K562 (cell line): Measurements from ENCODE around the gene EPB41L4A. TPM values are rescaled to one million over a fixed set of nuclear protein-coding genes. Genes with fewer than 3 reads are reported as not detected.

Experiments used
- ATAC-seq: fragments of 200-7000 bp; cut with Tn5 transposase; 3 replicates; pipeline ENCODE4 v1.9.1; 2020; ENCODE audit warnings: moderate library complexity
- BruUV-seq: library from RNA; stranded (reverse); fragments of 400-500 nt; replicated peaks from 2 replicates; lab custom pipeline; 2021; lab: Mats Ljungman, UMichigan
- CTCF ChIA-PET: fragments of 300-600 bp; formaldehyde crosslinking; extraction: SDS; loops from one replicate; lab custom pipeline; 2021; ENCODE audit warnings: low intra/inter-chr PET ratio; lab: Yijun Ruan, JAX
- POLR2A ChIA-PET: fragments of 300-600, 350-650 bp; sonication (Branson Sonifier 250); formaldehyde crosslinking; extraction: SDS; loops from one replicate; lab custom pipeline; 2021; ENCODE audit warnings: antibody characterized with exemption, inconsistent platforms; lab: Yijun Ruan, JAX
- DNase-seq, 4 experiments: peaks; one replicate each; pipeline versions ENCODE4 v3.0.0 to v3.0.0-alpha.2; 2011 to 2018; ENCODE audit warnings: low spot score in 3 of 4, mixed read lengths in 3 of 4; ENCODE audit errors: extremely low read depth in 1 of 4
- FAIRE-seq: peaks from 2 replicates; lab custom pipeline; 2011; peaks lifted over from hg19 to GRCh38; lab: Jason Lieb, UNC
- H2AFZ ChIP-seq: 2 replicates; pipeline ENCODE4 v1.6.0; 2011; ENCODE audit warnings: low read depth, low read length, control low read depth, inconsistent platforms
- H3K27ac ChIP-seq: fragments of 200-600 bp; 3 replicates; pipeline ENCODE4 v1.8.0; 2011; ENCODE audit warnings: low read depth, mild to moderate bottlenecking, control low read depth, inconsistent platforms, low read length, moderate library complexity, mixed read lengths; ENCODE audit errors: extremely low read depth
- H3K27me3 ChIP-seq, 2 experiments: fragments of 300-600 bp in 1 of 2; 2 replicates in 1 of 2; 3 replicates in 1 of 2; pipeline versions ENCODE4 v1.6.0 to v1.8.0; 2011; ENCODE audit warnings: inconsistent platforms in 2 of 2, low read length in 2 of 2, mild to moderate bottlenecking in 1 of 2, mixed read lengths in 1 of 2, moderate library complexity in 1 of 2; ENCODE audit not compliant: control insufficient read depth in 2 of 2, insufficient read depth in 2 of 2
- H3K36me3 ChIP-seq: fragments of 300-600 bp; 3 replicates; pipeline ENCODE4 v1.8.0; 2011; ENCODE audit warnings: mild to moderate bottlenecking, low read length, inconsistent platforms; ENCODE audit not compliant: control insufficient read depth, insufficient read depth
- H3K4me1 ChIP-seq, 2 experiments: fragments of 200-600 bp in 1 of 2; replicated peaks in 1 of 2; 2 replicates in 1 of 2; 3 replicates in 1 of 2; pipeline versions ENCODE4 v1.5.1 to v1.8.0; 2011; ENCODE audit warnings: inconsistent platforms in 2 of 2, low read length in 2 of 2, mild to moderate bottlenecking in 1 of 2, mixed read lengths in 1 of 2, moderate library complexity in 1 of 2; ENCODE audit not compliant: control insufficient read depth in 2 of 2, insufficient read depth in 2 of 2
- H3K4me2 ChIP-seq: 2 replicates; pipeline ENCODE4 v1.6.1; 2011; ENCODE audit warnings: low read length, control low read depth, inconsistent platforms, mixed read lengths; ENCODE audit not compliant: insufficient read depth
- H3K4me3 ChIP-seq: fragments of 200-600 bp; sonication (generic), shearing (Covaris generic); 2 replicates; pipeline ENCODE4 v1.5.1; 2016; ENCODE audit warnings: control low read depth, inconsistent platforms
- H3K79me2 ChIP-seq: fragments of 200-600 bp; 3 replicates; pipeline ENCODE4 v1.8.0; 2011; ENCODE audit warnings: low read length, inconsistent platforms; ENCODE audit not compliant: control insufficient read depth, insufficient read depth
- H3K9ac ChIP-seq, 2 experiments: 2 replicates each; pipeline versions ENCODE4 v1.6.0 to v1.6.1; 2011; ENCODE audit warnings: low read depth in 2 of 2, low read length in 2 of 2, control low read depth in 1 of 2, inconsistent platforms in 1 of 2, mild to moderate bottlenecking in 1 of 2, mixed read lengths in 1 of 2; ENCODE audit not compliant: insufficient read depth in 1 of 2
- H3K9me1 ChIP-seq: one replicate; pipeline ENCODE4 v1.6.0; 2011; ENCODE audit warnings: inconsistent platforms, mild to moderate bottlenecking, low read length, moderate library complexity; ENCODE audit not compliant: control insufficient read depth, insufficient read depth
- H3K9me3 ChIP-seq: replicated peaks from 2 replicates; pipeline ENCODE4 v1.5.1; 2011; ENCODE audit warnings: low read depth, low read length, inconsistent platforms; ENCODE audit not compliant: control insufficient read depth, insufficient read depth
- H4K20me1 ChIP-seq: replicated peaks from 2 replicates; pipeline ENCODE4 v1.6.1; 2011; ENCODE audit warnings: low read length, inconsistent platforms, mixed read lengths; ENCODE audit not compliant: control insufficient read depth, insufficient read depth
- DPF2 ChIP-seq: fragments of 450-650 bp; IDR thresholded peaks from 2 replicates; pipeline ENCODE4 v1.6.1; 2016
- EGR1 ChIP-seq: fragments of 450-650 bp; conservative IDR thresholded peaks from 2 replicates; pipeline ENCODE4 v1.6.1; 2017; ENCODE audit warnings: mild to moderate bottlenecking
- ETV5 ChIP-seq: sonication (generic); formaldehyde crosslinking; IDR thresholded peaks from 2 replicates; pipeline ENCODE4 v1.4.0; 2020; ENCODE audit warnings: low read depth, mild to moderate bottlenecking, missing genetic modification reagents
- MYBL2 ChIP-seq, 2 experiments: fragments of 450-650 bp in 1 of 2; sonication (generic) in 1 of 2; formaldehyde crosslinking in 1 of 2; IDR thresholded peaks; 2 replicates each; pipeline versions ENCODE4 v1.6.1 to v1.8.1; 2017 to 2022; ENCODE audit warnings: borderline replicate concordance in 1 of 2, inconsistent platforms in 1 of 2, low read depth in 1 of 2, mild to moderate bottlenecking in 1 of 2, missing genetic modification reagents in 1 of 2, moderate library complexity in 1 of 2
- OTX1 ChIP-seq: fragments of 450-650 bp; formaldehyde crosslinking; IDR thresholded peaks from 2 replicates; pipeline ENCODE4 v1.4.0; 2022; ENCODE audit warnings: mild to moderate bottlenecking
- VEZF1 ChIP-seq: fragments of 200-800 bp; sonication (Bioruptor generic); IDR thresholded peaks from 2 replicates; pipeline ENCODE4 v1.6.1; 2017; ENCODE audit warnings: missing genetic modification characterization, missing compliant biosample characterization
- ZNF639 ChIP-seq, 2 experiments: fragments of 200-800 bp in 1 of 2; sonication (Bioruptor generic) in 1 of 2; sonication (generic) in 1 of 2; formaldehyde crosslinking in 1 of 2; IDR thresholded peaks in 1 of 2; conservative IDR thresholded peaks in 1 of 2; 2 replicates each; pipeline versions ENCODE4 v1.5.0 to v1.6.1; 2016 to 2020; ENCODE audit warnings: missing compliant biosample characterization in 1 of 2, missing genetic modification characterization in 1 of 2, missing genetic modification reagents in 1 of 2
- ZNF778 ChIP-seq: fragments of 450-650 bp; formaldehyde crosslinking; IDR thresholded peaks from 2 replicates; pipeline ENCODE4 v1.4.0; 2020; ENCODE audit warnings: mild to moderate bottlenecking, moderate library complexity
- WGBS: fragments of 100-300 bp; shearing (Covaris generic); methylation state at CpG from one replicate; pipeline ENCODE4 v1.1.6; 2016; ENCODE audit warnings: low coverage, mixed read lengths; ENCODE audit not compliant: insufficient coverage; ENCODE audit errors: missing lambda C conversion rate; 5-methylcytosine and 5-hydroxymethylcytosine counted together
- in situ Hi-C: fragments of 300-500 bp; cut with MboI; formaldehyde crosslinking; loops from 4 replicates; pipeline ENCODE4 v1.15.0; 2018; ENCODE audit warnings: inconsistent platforms, mixed read lengths
- intact Hi-C: fragments of 100-400 bp; cut with micrococcal nuclease; formaldehyde crosslinking; loops from 2 replicates; pipeline ENCODE4 v1.14.2; 2022
- polyA plus RNA-seq, 8 experiments: library from polyadenylated mRNA; depleted of rRNA in 4 of 8; stranded (reverse) in 5 of 8; unstranded in 3 of 8; fragments of >200 nt; fragmentation: Nextera tagmentation in 2 of 8; fragmentation: Illumina TruSeq in 1 of 8; extraction: Ambion mirVana in 2 of 8; extraction: Trizol in 1 of 8; gene quantifications; 2 replicates each; pipeline versions ENCODE4 v1.2.1 to v1.2.3, GENCODE V29; 2011 to 2014; ENCODE audit warnings: inconsistent platforms in 1 of 8, missing spikeins in 1 of 8
- total RNA-seq, 7 experiments: library from RNA; depleted of rRNA in 6 of 7; stranded (reverse); fragments of >200 nt in 6 of 7; fragmentation: Illumina TruSeq in 2 of 7; extraction: Trizol in 2 of 7; gene quantifications; 2 replicates each; pipeline versions ENCODE4 v1.2.1 to v1.2.3, GENCODE V29; 2011 to 2021; ENCODE audit warnings: low replicate concordance in 1 of 7
- TF ChIP-seq, protein P1 (sequence below): sonication (generic); formaldehyde crosslinking; IDR thresholded peaks from 2 replicates; pipeline ENCODE4 v1.8.1; 2022; ENCODE audit warnings: missing genetic modification reagents
- TF ChIP-seq, protein P2 (sequence below): fragments of 250-450 bp; sonication (Bioruptor Pico); IDR thresholded peaks from 2 replicates; pipeline ENCODE4 v1.9.0; 2021; ENCODE audit warnings: mild to moderate bottlenecking

The EPB41L4A gene
- total and polyA plus RNA-seq, 9 of the 15 experiments (the other 6 are each of a cell fraction or from before 2014, with no cell fraction given) = 0.04 to 0.35 (median 0.12) TPM; not detected in 3

DNA sequence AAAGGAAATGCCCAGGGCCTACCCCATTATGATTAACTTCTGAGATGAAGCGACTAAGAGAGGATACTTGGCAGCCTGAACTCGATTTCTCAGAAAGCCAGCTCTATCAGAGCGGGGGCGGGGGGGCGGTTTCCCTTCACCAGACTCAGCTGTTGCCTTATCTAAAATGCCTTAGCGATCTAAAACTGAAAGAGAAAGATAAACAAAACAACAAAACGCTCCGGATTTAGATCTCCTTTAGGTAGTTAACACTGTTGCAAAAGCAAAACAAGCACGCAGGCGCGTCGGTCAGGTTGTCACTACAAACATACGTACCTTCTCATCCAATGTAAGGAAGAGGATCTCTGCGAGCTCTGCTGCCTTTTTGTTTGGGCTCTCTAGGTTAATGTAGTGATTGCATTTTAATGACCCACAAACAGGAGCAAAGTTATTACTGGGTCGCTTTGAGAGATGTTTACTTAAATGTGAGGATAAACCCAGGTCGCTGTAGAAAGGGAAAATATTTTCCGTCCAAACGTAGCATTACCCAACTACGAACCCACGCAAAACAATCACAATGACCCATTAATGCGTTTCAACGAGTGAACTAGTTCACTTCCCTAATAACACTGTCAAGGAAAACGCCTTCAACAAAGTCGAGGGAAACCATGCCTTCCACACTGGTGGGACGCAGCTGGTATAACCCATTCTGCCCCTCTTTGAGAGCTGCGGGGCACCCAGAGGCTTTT lies 982 bp downstream of the EPB41L4A start:
- Histone ChIP-seq H4K20me1 (no peaks in the 10 kb centered on the region), H3K9me1 (no peaks in the 10 kb centered on the region), H3K9me3 (no peaks in the 10 kb centered on the region), H3K9ac (no peak overlapping the region), H3K27ac (no peak overlapping the region), H2AFZ (no peak overlapping the region), H3K4me1 (peaks cover 0 to 20% of the 10 kb centered on the region in 2 experiments; a peak in 3 of 5 replicates), H3K4me2 (no peak overlapping the region; the same call in 1 of the 2 replicates), H3K79me2 (no peaks in the 10 kb centered on the region), H3K27me3 (peaks cover 4 to 33% of the 10 kb centered on the region in 2 experiments; a peak in 4 of 5 replicates), H3K36me3 (no peaks in the 10 kb centered on the region), H3K4me3 (no peak overlapping the region)
- BruUV-seq = no TSS peak
- no peak for ATAC-seq
- ChIA-PET CTCF (no interaction called here), POLR2A (interaction anchor here (0.6 kb wide), 1 partner anchor 230 kb away, joined by 4 read pairs; no protein-coding TSS in a partner anchor)
- TF ChIP-seq OTX1 = no peak
- no peak for TF ChIP-seq ZNF639 (CRISPR knock-in tag; conservative IDR thresholded peaks at IDR 0.05 in 1 of 2, IDR thresholded peaks at IDR 0.05 in 1 of 2)
- TF ChIP-seq, protein P1, sequence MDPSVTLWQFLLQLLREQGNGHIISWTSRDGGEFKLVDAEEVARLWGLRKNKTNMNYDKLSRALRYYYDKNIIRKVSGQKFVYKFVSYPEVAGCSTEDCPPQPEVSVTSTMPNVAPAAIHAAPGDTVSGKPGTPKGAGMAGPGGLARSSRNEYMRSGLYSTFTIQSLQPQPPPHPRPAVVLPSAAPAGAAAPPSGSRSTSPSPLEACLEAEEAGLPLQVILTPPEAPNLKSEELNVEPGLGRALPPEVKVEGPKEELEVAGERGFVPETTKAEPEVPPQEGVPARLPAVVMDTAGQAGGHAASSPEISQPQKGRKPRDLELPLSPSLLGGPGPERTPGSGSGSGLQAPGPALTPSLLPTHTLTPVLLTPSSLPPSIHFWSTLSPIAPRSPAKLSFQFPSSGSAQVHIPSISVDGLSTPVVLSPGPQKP (CRISPR knock-in tag) = no peak
- TF ChIP-seq, protein P2, sequence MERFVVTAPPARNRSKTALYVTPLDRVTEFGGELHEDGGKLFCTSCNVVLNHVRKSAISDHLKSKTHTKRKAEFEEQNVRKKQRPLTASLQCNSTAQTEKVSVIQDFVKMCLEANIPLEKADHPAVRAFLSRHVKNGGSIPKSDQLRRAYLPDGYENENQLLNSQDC (CRISPR knock-in tag) = no peak
- TF ChIP-seq ZNF778 (CRISPR knock-in tag) = no peak
- TF ChIP-seq MYBL2 (IDR thresholded peaks at IDR 0.05; ENCODE audit: low read depth) = no peak
- no peak for TF ChIP-seq MYBL2 (CRISPR knock-in tag; IDR thresholded peaks at IDR 0.05; ENCODE audit: borderline replicate concordance)
- no peak for TF ChIP-seq DPF2
- TF ChIP-seq VEZF1 (CRISPR knock-in tag) = peak; percentile 78
- TF ChIP-seq EGR1 = peak; percentile 60
- TF ChIP-seq ETV5 (CRISPR knock-in tag) = no peak
- DNase-seq = peak in 1 of 4 experiments; percentile 28
- 7% methylated on average over 26 of the region's 26 CpGs for WGBS
- in situ Hi-C loops (no loop called here), intact Hi-C loops (no loop called here)
- peak; percentile 54 for FAIRE-seq
